ENCODE results near the gene STK32B.

Gene STK32B

DNA sequence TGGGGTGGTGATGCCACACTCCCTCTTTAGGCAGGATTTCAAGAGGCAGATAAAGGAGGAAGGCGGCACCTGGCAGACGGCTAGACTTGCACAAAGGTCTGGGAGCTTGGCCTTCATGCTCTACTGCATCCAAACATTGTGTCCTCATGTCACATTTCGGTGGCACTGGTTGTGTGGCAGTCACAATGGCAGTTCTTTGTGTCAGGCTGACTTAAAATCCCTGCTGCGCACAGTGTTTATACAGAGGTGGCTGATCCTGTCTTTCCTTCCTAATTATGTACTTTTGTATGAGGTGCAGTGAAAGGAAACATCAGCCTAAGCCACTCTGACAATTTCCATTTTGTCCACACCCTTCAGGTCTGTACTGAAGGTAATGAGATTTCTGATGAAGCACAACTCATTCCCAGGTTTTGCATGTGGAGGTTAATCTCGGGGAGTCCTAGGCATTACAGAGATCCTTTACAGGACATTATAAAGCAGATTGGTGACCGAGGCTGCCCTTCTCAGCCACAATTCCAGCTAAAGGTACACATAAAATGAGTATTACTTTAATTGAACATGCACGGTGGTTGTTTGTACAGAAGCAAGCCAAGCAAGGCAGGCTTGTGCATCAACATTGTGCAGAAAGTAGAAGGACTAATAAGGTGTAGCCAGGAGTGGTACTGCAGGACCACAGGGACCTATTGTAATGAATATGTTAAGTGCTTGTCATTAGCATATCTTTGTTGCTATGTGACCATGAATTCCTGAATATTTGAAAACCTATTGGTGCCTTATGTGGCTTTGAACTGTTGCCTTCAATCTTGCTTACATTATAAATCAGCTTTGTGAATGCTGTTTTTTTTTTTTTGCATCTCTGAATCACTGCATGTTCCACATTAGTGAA lies 147.6 kb downstream of the STK32B start:
- Mint-ChIP-seq H3K27ac (no peak overlapping the region), H3K4me3 (no peak overlapping the region), H3K27me3 (no peaks in the 10 kb centered on the region), H3K36me3 (no peaks in the 10 kb centered on the region), H3K9me3 (no peaks in the 10 kb centered on the region), H3K4me1 (no peaks in the 10 kb centered on the region)
- CTCF ChIA-PET: no interaction called here
- no peak for DNase-seq

- no peak for DNase-seq
- H3K27ac Mint-ChIP-seq: no peak overlapping the region
- no peak overlapping the region for H3K4me3 Mint-ChIP-seq
- no peaks in the 10 kb centered on the region for H3K27me3 Mint-ChIP-seq
- peaks cover 5% of the 10 kb centered on the region for H3K9me3 Mint-ChIP-seq
- CTCF ChIA-PET: no interaction called here
- no peaks in the 10 kb centered on the region for H3K4me1 Mint-ChIP-seq
- no peaks in the 10 kb centered on the region for H3K36me3 Mint-ChIP-seq
These were observed 148.6 kb downstream of the STK32B start for GRCh38 chr4:5199912-5200311.

DNA sequence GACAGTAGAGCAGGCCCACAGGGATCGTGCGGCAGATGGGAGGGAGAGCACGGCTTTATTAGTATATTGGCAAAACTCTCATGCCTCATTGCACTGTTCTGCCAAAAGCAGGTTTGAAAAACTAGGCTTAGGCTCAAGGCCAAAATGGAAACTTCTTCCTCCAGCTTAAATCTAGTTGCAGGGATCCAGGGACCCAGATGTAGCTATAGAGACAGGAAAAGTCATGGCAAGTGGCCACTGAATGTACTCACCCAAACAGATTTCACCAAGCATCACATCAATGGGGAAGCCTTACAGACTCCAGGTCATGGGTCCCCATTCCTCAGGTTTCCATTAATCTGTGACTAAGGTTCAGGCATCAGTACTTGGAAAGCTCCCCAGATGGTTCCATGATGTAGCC lies 149.2 kb downstream of the STK32B start:
- Mint-ChIP-seq H3K36me3 (no peaks in the 10 kb centered on the region), H3K4me1 (no peaks in the 10 kb centered on the region), H3K27ac (no peak overlapping the region), H3K27me3 (no peaks in the 10 kb centered on the region), H3K9me3 (peaks cover 9% of the 10 kb centered on the region), H3K4me3 (no peak overlapping the region)
- DNase-seq: no peak
- CTCF ChIA-PET: no interaction called here

- CTCF ChIA-PET: no interaction called here
- Mint-ChIP-seq H3K4me3 (no peak overlapping the region), H3K36me3 (no peaks in the 10 kb centered on the region), H3K27me3 (no peaks in the 10 kb centered on the region), H3K4me1 (no peaks in the 10 kb centered on the region), H3K27ac (no peak overlapping the region), H3K9me3 (peaks cover 12% of the 10 kb centered on the region)
- no peak for DNase-seq
These were observed 152.2 kb downstream of the STK32B start for GRCh38 chr4:5203309-5203992.

DNA sequence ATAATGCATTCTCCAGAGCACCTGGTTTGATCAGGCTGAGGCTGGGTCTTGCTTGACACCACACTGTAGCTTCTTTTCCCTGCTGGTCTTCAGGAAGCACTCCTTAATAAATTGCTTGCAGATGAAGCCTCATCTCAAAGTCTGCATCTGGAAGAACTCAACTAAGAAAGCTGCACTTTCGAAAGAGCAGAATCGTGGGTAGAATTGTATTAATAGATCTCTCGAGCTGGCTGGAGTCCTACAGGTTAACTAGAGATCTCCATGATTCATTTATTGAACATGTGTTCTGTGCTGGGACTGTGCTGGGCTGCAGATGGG lies 152.7 kb downstream of the STK32B start:
- Mint-ChIP-seq H3K9me3 (peaks cover 12% of the 10 kb centered on the region), H3K36me3 (no peaks in the 10 kb centered on the region), H3K27ac (no peak overlapping the region), H3K4me3 (no peak overlapping the region), H3K27me3 (no peaks in the 10 kb centered on the region), H3K4me1 (no peaks in the 10 kb centered on the region)
- no peak for DNase-seq
- CTCF ChIA-PET: no interaction called here

- Mint-ChIP-seq H3K9me3 (peaks cover 12% of the 10 kb centered on the region), H3K27me3 (no peaks in the 10 kb centered on the region), H3K27ac (no peak overlapping the region), H3K36me3 (no peaks in the 10 kb centered on the region), H3K4me1 (no peaks in the 10 kb centered on the region), H3K4me3 (no peak overlapping the region)
- no peak for DNase-seq
- CTCF ChIA-PET: no interaction called here
These were observed 153.5 kb downstream of the STK32B start for GRCh38 chr4:5204781-5205180.

GRCh38 chr4:5206016-5206790 lies 154.9 kb downstream of the STK32B start:
- no peak overlapping the region for H3K4me3 Mint-ChIP-seq
- H3K4me1 Mint-ChIP-seq: no peaks in the 10 kb centered on the region
- no peak for DNase-seq
- peaks cover 12% of the 10 kb centered on the region for H3K9me3 Mint-ChIP-seq
- H3K27ac Mint-ChIP-seq: no peak overlapping the region
- no peaks in the 10 kb centered on the region for H3K36me3 Mint-ChIP-seq
- no peaks in the 10 kb centered on the region for H3K27me3 Mint-ChIP-seq
- CTCF ChIA-PET: no interaction called here

DNA sequence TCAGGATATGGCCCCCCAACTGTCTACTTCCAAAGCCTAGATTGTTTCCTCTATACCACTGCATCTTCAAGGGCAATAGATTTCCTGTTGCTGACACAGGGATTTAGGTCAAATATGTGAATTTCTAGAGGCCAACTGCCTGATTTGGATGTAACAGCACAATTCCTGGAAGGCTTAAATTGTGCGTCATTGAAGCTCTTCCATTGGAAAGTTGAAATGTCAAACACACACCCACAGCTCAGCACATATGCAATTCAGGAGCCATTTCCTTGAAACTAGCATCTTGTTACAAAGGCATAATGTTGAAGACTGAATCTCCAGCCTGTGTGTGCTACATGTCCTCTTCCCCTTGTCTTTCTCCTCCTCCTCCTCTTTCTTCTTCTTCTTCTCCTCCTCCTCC lies 158.6 kb downstream of the STK32B start:
- CTCF ChIA-PET: no interaction called here
- Mint-ChIP-seq H3K4me3 (no peak overlapping the region), H3K27ac (no peak overlapping the region), H3K27me3 (no peaks in the 10 kb centered on the region), H3K4me1 (no peaks in the 10 kb centered on the region), H3K36me3 (no peaks in the 10 kb centered on the region), H3K9me3 (peaks cover 7% of the 10 kb centered on the region)
- no peak for DNase-seq

DNA sequence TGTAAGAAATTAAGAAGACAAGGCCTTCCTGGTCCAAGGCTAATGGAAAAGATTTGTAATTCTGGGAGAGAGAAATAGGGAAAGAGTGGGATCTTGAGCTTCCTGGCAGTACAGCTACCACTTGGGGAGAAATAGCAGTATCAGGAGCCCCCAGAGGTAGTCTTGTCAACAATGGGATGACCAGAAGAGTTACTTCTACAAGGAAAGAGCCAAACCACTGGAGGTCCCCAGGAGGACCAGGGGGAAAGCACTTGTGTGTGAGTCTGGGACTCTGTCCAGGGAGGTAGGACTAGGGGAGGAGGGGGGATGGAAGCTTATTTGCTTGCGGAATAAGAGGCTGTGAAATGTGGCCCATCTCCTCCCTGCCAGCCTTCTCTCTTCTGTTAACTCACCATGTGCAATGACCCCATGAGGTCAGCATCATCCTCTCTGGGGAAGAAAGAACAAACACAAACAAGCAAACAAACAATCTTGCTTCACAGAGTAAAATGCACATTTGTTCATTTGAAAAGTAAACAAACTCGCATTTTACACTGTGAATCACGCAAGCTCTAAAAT lies 160.1 kb downstream of the STK32B start:
- H3K4me1 Mint-ChIP-seq: no peaks in the 10 kb centered on the region
- no peak for DNase-seq
- no peak overlapping the region for H3K27ac Mint-ChIP-seq
- H3K36me3 Mint-ChIP-seq: no peaks in the 10 kb centered on the region
- H3K4me3 Mint-ChIP-seq: no peak overlapping the region
- CTCF ChIA-PET: no interaction called here
- peaks cover 2% of the 10 kb centered on the region for H3K9me3 Mint-ChIP-seq
- no peaks in the 10 kb centered on the region for H3K27me3 Mint-ChIP-seq

GRCh38 chr4:5212255-5213013 lies 161.2 kb downstream of the STK32B start:
- Mint-ChIP-seq H3K27me3 (no peaks in the 10 kb centered on the region), H3K4me3 (no peak overlapping the region), H3K4me1 (no peaks in the 10 kb centered on the region), H3K27ac (no peak overlapping the region), H3K36me3 (no peaks in the 10 kb centered on the region), H3K9me3 (no peaks in the 10 kb centered on the region)
- no peak for DNase-seq
- CTCF ChIA-PET: no interaction called here

GRCh38 chr4:5213087-5213595 lies 161.9 kb downstream of the STK32B start:
- Mint-ChIP-seq H3K27ac (no peak overlapping the region), H3K9me3 (no peaks in the 10 kb centered on the region), H3K4me3 (no peak overlapping the region), H3K36me3 (no peaks in the 10 kb centered on the region), H3K4me1 (no peaks in the 10 kb centered on the region), H3K27me3 (no peaks in the 10 kb centered on the region)
- DNase-seq: no peak
- CTCF ChIA-PET: no interaction called here

- Mint-ChIP-seq H3K4me1 (no peaks in the 10 kb centered on the region), H3K36me3 (no peaks in the 10 kb centered on the region), H3K9me3 (peaks cover 3% of the 10 kb centered on the region), H3K27ac (no peak overlapping the region), H3K27me3 (no peaks in the 10 kb centered on the region), H3K4me3 (no peak overlapping the region)
- DNase-seq: no peak
- CTCF ChIA-PET: no interaction called here
These were observed 164.0 kb downstream of the STK32B start for GRCh38 chr4:5215321-5215720.

- H3K36me3 Mint-ChIP-seq: no peaks in the 10 kb centered on the region
- H3K4me1 Mint-ChIP-seq: no peaks in the 10 kb centered on the region
- no peak for DNase-seq
- no peak overlapping the region for H3K4me3 Mint-ChIP-seq
- CTCF ChIA-PET: no interaction called here
- no peaks in the 10 kb centered on the region for H3K27me3 Mint-ChIP-seq
- no peak overlapping the region for H3K27ac Mint-ChIP-seq
- H3K9me3 Mint-ChIP-seq: peaks cover 20% of the 10 kb centered on the region
These were observed 166.1 kb downstream of the STK32B start for GRCh38 chr4:5217421-5217820.

All from activated naive CD4-positive, alpha-beta T cell treated with anti-CD3 and anti-CD28 coated beads, Interleukin-2, amount 10 ng/mL, durations not matched to agents 7 days and 5 days (primary cell).